GM12878 (cell line): Measurements from ENCODE around the gene RHOG. TPM values are rescaled to one million over a fixed set of nuclear protein-coding genes. Genes with fewer than 3 reads are reported as not detected.
A peak's percentile ranks its signal among the peaks of the same experiment; 100 is the strongest.

Experiments used
- ASH2L ChIP-seq: fragments of 300-600, 200-600 bp; sonication (generic); IDR thresholded peaks from 2 replicates; pipeline ENCODE4 v1.6.1; 2017; ENCODE audit warnings: low read depth, mild to moderate bottlenecking, borderline replicate concordance
- BHLHE40 ChIP-seq, 2 experiments: fragments of 450-650 bp in 1 of 2; IDR thresholded peaks; 2 replicates each; pipeline ENCODE4 v1.6.1; 2011 to 2017; ENCODE audit warnings: low read depth in 2 of 2, borderline replicate concordance in 1 of 2, improper control_type of control experiment in 1 of 2, low read length in 1 of 2, mild to moderate bottlenecking in 1 of 2
- CBX3 ChIP-seq: fragments of 200-600 bp; sonication (generic); IDR thresholded peaks from 2 replicates; pipeline ENCODE4 v1.6.1; 2016; ENCODE audit warnings: low read depth, borderline replicate concordance
- CREB1 ChIP-seq: IDR thresholded peaks from 2 replicates; pipeline ENCODE4 v1.6.1; 2012; ENCODE audit warnings: low read depth, mild to moderate bottlenecking, inconsistent platforms
- DPF2 ChIP-seq: fragments of 450-650 bp; IDR thresholded peaks from 2 replicates; pipeline ENCODE4 v1.6.1; 2017; ENCODE audit warnings: mild to moderate bottlenecking
- GATAD2B ChIP-seq: fragments of 450-650 bp; conservative IDR thresholded peaks from 2 replicates; pipeline ENCODE4 v1.6.1; 2017; ENCODE audit warnings: low read depth, mild to moderate bottlenecking, moderate library complexity
- HCFC1 ChIP-seq: fragments of 150-350 bp; IDR thresholded peaks from 2 replicates; pipeline ENCODE4 v1.6.1; 2014; ENCODE audit warnings: low read length
- HDGF ChIP-seq: fragments of 450-650 bp; IDR thresholded peaks from 2 replicates; pipeline ENCODE4 v1.6.1; 2016; ENCODE audit warnings: antibody characterized with exemption
- MXI1 ChIP-seq: fragments of 150-350 bp; IDR thresholded peaks from 2 replicates; pipeline ENCODE4 v1.6.1; 2011; ENCODE audit warnings: low read depth, mild to moderate bottlenecking, inconsistent platforms, low read length, improper control_type of control experiment
- NFIC ChIP-seq: IDR thresholded peaks from 2 replicates; pipeline ENCODE4 v1.6.1; 2012; ENCODE audit warnings: low read depth, mild to moderate bottlenecking, inconsistent platforms, low read length, moderate library complexity
- NFXL1 ChIP-seq: fragments of 450-650 bp; IDR thresholded peaks from 2 replicates; pipeline ENCODE4 v1.6.1; 2017; ENCODE audit warnings: antibody characterized with exemption, mild to moderate bottlenecking, borderline replicate concordance
- NR2C1 ChIP-seq: fragments of 450-650 bp; IDR thresholded peaks from 2 replicates; pipeline ENCODE4 v1.6.1; 2017; ENCODE audit warnings: antibody characterized with exemption, mild to moderate bottlenecking, moderate library complexity
- NR2F1 ChIP-seq: fragments of 450-650 bp; conservative IDR thresholded peaks from 2 replicates; pipeline ENCODE4 v1.6.1; 2017; ENCODE audit warnings: mild to moderate bottlenecking
- PML ChIP-seq: IDR thresholded peaks from 2 replicates; pipeline ENCODE4 v1.6.1; 2012; ENCODE audit warnings: low read length, inconsistent platforms
- POLR2AphosphoS5 ChIP-seq: IDR thresholded peaks from 2 replicates; pipeline ENCODE4 v1.6.1; 2011; ENCODE audit warnings: mild to moderate bottlenecking, low read length, inconsistent platforms
- ZNF274 ChIP-seq: IDR thresholded peaks from one replicate; pipeline ENCODE4 v1.8.0; 2011; ENCODE audit not compliant: insufficient read length, insufficient read depth
- polyA plus RNA-seq, 11 experiments: library from polyadenylated mRNA; depleted of rRNA in 4 of 11; unstranded in 6 of 11; stranded (reverse) in 5 of 11; fragments of >200 nt; fragmentation: Nextera tagmentation in 4 of 11; fragmentation: Illumina TruSeq in 1 of 11; extraction: Ambion mirVana in 4 of 11; extraction: Trizol in 1 of 11; gene quantifications; 1 replicate in 1 of 11; 2 replicates in 10 of 11; pipeline versions ENCODE4 v1.2.1 to v1.2.3, GENCODE V29; 2011 to 2016; ENCODE audit warnings: inconsistent platforms in 2 of 11, missing spikeins in 2 of 11, low read depth in 1 of 11
- total RNA-seq, 4 experiments: library from RNA; depleted of rRNA in 3 of 4; stranded (reverse); fragments of >200 nt in 3 of 4; fragmentation: Illumina TruSeq in 1 of 4; extraction: Trizol in 1 of 4; gene quantifications; 2 replicates each; pipeline versions ENCODE4 v1.2.1 to v1.2.3, GENCODE V29; 2013 to 2021
- TF ChIP-seq, protein P1 (sequence below): fragments of 450-650 bp; IDR thresholded peaks from 2 replicates; pipeline ENCODE4 v1.6.1; 2018; ENCODE audit warnings: mild to moderate bottlenecking, low read depth, moderate library complexity; ENCODE audit not compliant: partially characterized antibody
- TF ChIP-seq, protein P2 (sequence below): IDR thresholded peaks from 2 replicates; pipeline ENCODE4 v1.6.1; 2011; ENCODE audit warnings: mild to moderate bottlenecking, low read depth, low read length, moderate library complexity; ENCODE audit not compliant: insufficient replicate concordance
- TF ChIP-seq, protein P3 (sequence below): IDR thresholded peaks from 2 replicates; pipeline ENCODE4 v1.6.1; 2011; ENCODE audit warnings: low read depth, mild to moderate bottlenecking, low read length, moderate library complexity, borderline replicate concordance; ENCODE audit errors: extremely low read depth
- TF ChIP-seq, protein P4 (sequence below): fragments of 150-350 bp; IDR thresholded peaks from 2 replicates; pipeline ENCODE4 v1.6.1; 2016; ENCODE audit warnings: low read depth, low read length

The RHOG gene
- total and polyA plus RNA-seq, 10 of the 15 experiments (the other 5 are each of a cell fraction or from before 2014, with no cell fraction given), result 16.0 to 172 (median 94.8) TPM

- TF ChIP-seq, protein P1, sequence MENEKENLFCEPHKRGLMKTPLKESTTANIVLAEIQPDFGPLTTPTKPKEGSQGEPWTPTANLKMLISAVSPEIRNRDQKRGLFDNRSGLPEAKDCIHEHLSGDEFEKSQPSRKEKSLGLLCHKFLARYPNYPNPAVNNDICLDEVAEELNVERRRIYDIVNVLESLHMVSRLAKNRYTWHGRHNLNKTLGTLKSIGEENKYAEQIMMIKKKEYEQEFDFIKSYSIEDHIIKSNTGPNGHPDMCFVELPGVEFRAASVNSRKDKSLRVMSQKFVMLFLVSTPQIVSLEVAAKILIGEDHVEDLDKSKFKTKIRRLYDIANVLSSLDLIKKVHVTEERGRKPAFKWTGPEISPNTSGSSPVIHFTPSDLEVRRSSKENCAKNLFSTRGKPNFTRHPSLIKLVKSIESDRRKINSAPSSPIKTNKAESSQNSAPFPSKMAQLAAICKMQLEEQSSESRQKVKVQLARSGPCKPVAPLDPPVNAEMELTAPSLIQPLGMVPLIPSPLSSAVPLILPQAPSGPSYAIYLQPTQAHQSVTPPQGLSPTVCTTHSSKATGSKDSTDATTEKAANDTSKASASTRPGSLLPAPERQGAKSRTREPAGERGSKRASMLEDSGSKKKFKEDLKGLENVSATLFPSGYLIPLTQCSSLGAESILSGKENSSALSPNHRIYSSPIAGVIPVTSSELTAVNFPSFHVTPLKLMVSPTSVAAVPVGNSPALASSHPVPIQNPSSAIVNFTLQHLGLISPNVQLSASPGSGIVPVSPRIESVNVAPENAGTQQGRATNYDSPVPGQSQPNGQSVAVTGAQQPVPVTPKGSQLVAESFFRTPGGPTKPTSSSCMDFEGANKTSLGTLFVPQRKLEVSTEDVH, result no peak
- TF ChIP-seq NR2F1 (no peak), DPF2 (peak; percentile 59; the same call in 1 of the 2 replicates), ASH2L (no peak), PML (no peak), NR2C1 (no peak), GATAD2B (peak; percentile 53; the same call in 1 of the 2 replicates), CBX3 (no peak), MXI1 (0 out of 2 replicates have a peak, but pooled peaks have one; percentile 21), HCFC1 (no peak), NFIC (no peak), CREB1 (no peak), NFXL1 (no peak), POLR2AphosphoS5 (peak; percentile 67), HDGF (no peak; the same call in 1 of the 2 replicates), BHLHE40 (IDR thresholded peaks at IDR 0.05; ENCODE audit: borderline replicate concordance in 1 of 2, low read depth in 2 of 2, low read length in 1 of 2) (no peak), ZNF274 (no peak)
- TF ChIP-seq, protein P2, sequence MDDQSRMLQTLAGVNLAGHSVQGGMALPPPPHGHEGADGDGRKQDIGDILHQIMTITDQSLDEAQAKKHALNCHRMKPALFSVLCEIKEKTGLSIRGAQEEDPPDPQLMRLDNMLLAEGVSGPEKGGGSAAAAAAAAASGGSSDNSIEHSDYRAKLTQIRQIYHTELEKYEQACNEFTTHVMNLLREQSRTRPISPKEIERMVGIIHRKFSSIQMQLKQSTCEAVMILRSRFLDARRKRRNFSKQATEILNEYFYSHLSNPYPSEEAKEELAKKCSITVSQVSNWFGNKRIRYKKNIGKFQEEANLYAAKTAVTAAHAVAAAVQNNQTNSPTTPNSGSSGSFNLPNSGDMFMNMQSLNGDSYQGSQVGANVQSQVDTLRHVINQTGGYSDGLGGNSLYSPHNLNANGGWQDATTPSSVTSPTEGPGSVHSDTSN, result no peak
- TF ChIP-seq, protein P3, sequence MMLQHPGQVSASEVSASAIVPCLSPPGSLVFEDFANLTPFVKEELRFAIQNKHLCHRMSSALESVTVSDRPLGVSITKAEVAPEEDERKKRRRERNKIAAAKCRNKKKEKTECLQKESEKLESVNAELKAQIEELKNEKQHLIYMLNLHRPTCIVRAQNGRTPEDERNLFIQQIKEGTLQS, result no peak
- TF ChIP-seq, protein P4, sequence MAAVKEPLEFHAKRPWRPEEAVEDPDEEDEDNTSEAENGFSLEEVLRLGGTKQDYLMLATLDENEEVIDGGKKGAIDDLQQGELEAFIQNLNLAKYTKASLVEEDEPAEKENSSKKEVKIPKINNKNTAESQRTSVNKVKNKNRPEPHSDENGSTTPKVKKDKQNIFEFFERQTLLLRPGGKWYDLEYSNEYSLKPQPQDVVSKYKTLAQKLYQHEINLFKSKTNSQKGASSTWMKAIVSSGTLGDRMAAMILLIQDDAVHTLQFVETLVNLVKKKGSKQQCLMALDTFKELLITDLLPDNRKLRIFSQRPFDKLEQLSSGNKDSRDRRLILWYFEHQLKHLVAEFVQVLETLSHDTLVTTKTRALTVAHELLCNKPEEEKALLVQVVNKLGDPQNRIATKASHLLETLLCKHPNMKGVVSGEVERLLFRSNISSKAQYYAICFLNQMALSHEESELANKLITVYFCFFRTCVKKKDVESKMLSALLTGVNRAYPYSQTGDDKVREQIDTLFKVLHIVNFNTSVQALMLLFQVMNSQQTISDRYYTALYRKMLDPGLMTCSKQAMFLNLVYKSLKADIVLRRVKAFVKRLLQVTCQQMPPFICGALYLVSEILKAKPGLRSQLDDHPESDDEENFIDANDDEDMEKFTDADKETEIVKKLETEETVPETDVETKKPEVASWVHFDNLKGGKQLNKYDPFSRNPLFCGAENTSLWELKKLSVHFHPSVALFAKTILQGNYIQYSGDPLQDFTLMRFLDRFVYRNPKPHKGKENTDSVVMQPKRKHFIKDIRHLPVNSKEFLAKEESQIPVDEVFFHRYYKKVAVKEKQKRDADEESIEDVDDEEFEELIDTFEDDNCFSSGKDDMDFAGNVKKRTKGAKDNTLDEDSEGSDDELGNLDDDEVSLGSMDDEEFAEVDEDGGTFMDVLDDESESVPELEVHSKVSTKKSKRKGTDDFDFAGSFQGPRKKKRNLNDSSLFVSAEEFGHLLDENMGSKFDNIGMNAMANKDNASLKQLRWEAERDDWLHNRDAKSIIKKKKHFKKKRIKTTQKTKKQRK, result no peak
Measured at GRCh38 chr11:3837793-3838192, 3.0 kb downstream of the RHOG start (continued).
